H1 (cell line): ENCODE results near the gene ME3. TPM values are rescaled to one million over a fixed set of nuclear protein-coding genes. Genes with fewer than 3 reads are reported as not detected.

ENCODE experiments used
- SIN3A ChIP-seq, 2 experiments: IDR thresholded peaks in 1 of 2; conservative IDR thresholded peaks in 1 of 2; 2 replicates each; pipeline ENCODE4 v1.6.1; 2011 to 2012; ENCODE audit warnings: low read length in 2 of 2, improper control_type of control experiment in 1 of 2, low read depth in 1 of 2, mild to moderate bottlenecking in 1 of 2
- SUZ12 ChIP-seq: fragments of 200-600 bp; sonication (generic); IDR thresholded peaks from 2 replicates; pipeline ENCODE4 v1.6.1; 2012; ENCODE audit warnings: mild to moderate bottlenecking, inconsistent platforms, low read length, moderate library complexity, mixed read lengths
- polyA plus RNA-seq, 7 experiments: library from polyadenylated mRNA; depleted of rRNA in 3 of 7; stranded (reverse) in 5 of 7; unstranded in 2 of 7; fragments of >200 nt in 5 of 7; fragments of 200-250 nt in 2 of 7; gene quantifications; 1 replicate in 5 of 7; 2 replicates in 1 of 7; 4 replicates in 1 of 7; pipeline versions ENCODE4 v1.2.1 to v1.2.3, GENCODE V29; 2011 to 2013; ENCODE audit warnings: missing spikeins in 2 of 7, mixed read lengths in 2 of 7
- total RNA-seq: library from RNA; stranded (reverse); fragmentation: NEBNext Ultra II Directional; extraction: Animal tissue kit (Norgen Biotek cat#: 25700); gene quantifications from 2 replicates; pipeline ENCODE4 v1.2.1, GENCODE V29; 2021
- TF ChIP-seq, protein P1 (sequence below): IDR thresholded peaks from 2 replicates; pipeline ENCODE4 v1.6.1; 2011; ENCODE audit warnings: low read length, improper control_type of control experiment

The ME3 gene
- total and polyA plus RNA-seq, 2 of the 8 experiments (the other 6 are each of a cell fraction or from before 2014, with no cell fraction given): 1.5 to 2.8 TPM

- no peak for TF ChIP-seq SUZ12
- TF ChIP-seq, protein P1, sequence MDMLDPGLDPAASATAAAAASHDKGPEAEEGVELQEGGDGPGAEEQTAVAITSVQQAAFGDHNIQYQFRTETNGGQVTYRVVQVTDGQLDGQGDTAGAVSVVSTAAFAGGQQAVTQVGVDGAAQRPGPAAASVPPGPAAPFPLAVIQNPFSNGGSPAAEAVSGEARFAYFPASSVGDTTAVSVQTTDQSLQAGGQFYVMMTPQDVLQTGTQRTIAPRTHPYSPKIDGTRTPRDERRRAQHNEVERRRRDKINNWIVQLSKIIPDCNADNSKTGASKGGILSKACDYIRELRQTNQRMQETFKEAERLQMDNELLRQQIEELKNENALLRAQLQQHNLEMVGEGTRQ: no peak
- no peak for TF ChIP-seq SIN3A (conservative IDR thresholded peaks at IDR 0.05 in 1 of 2, IDR thresholded peaks at IDR 0.05 in 1 of 2; ENCODE audit: low read depth in 1 of 2, low read length in 2 of 2)
Measured at GRCh38 chr11:86438685-86439084, 233.7 kb downstream of the ME3 start (continued).
